Mononuclear cell (primary cell): ENCODE measurements around the gene CACNA1G. TPM values are rescaled to one million over a fixed set of nuclear protein-coding genes. Genes with fewer than 3 reads are reported as not detected.
A peak's percentile ranks its signal among the peaks of the same experiment; 100 is the strongest.

Experiments
- H3K27me3 ChIP-seq: 2 replicates; pipeline ENCODE4 v1.6.0; 2011; ENCODE audit warnings: low read length, control low read depth; ENCODE audit not compliant: insufficient read depth
- H3K4me1 ChIP-seq: 2 replicates; pipeline ENCODE4 v1.5.1; 2011; ENCODE audit warnings: mild to moderate bottlenecking, low read length, control low read depth; ENCODE audit not compliant: insufficient read depth
- H3K4me3 ChIP-seq: 2 replicates; pipeline ENCODE4 v1.5.1; 2011; ENCODE audit warnings: mild to moderate bottlenecking, low read length, moderate library complexity
- H3K9me3 ChIP-seq: 2 replicates; pipeline ENCODE4 v1.5.1; 2011; ENCODE audit warnings: low read depth, mild to moderate bottlenecking, control low read depth, low read length
- total RNA-seq: library from RNA; depleted of rRNA; stranded (reverse); fragments of >200 nt; gene quantifications from one replicate; pipeline ENCODE4 v1.2.3, GENCODE V29; 2012

Gene CACNA1G
- total RNA-seq, 1 donor, result under 0.01 TPM

- Histone ChIP-seq H3K27me3 (no peaks in the 10 kb centered on the region), H3K4me3 (no peak overlapping the region), H3K9me3 (no peaks in the 10 kb centered on the region), H3K4me1 (peaks cover 16% of the 10 kb centered on the region)
Measured at GRCh38 chr17:50539762-50540559, 20.6 kb upstream of the CACNA1G start.

GRCh38 chr17:50540560-50541401, 19.7 kb upstream of the CACNA1G start:
- Histone ChIP-seq H3K27me3 (no peaks in the 10 kb centered on the region), H3K4me3 (no peak overlapping the region)

GRCh38 chr17:50541402-50541715, 19.2 kb upstream of the CACNA1G start:
- Histone ChIP-seq H3K27me3 (no peaks in the 10 kb centered on the region), H3K4me1 (peaks cover 16% of the 10 kb centered on the region), H3K4me3 (peak overlapping the region; percentile 48), H3K9me3 (no peaks in the 10 kb centered on the region)

More at GRCh38 chr17:50540560-50541401, 19.7 kb upstream of the CACNA1G start:
- H3K4me1 ChIP-seq, result peaks cover 16% of the 10 kb centered on the region
- no peaks in the 10 kb centered on the region for H3K9me3 ChIP-seq

- H3K4me3 ChIP-seq, result peak overlapping the region; percentile 48
Measured at GRCh38 chr17:50541716-50542688, 18.5 kb upstream of the CACNA1G start.

GRCh38 chr17:50542795-50543774, 17.4 kb upstream of the CACNA1G start:
- H3K4me3 ChIP-seq, result no peak overlapping the region

More at GRCh38 chr17:50541716-50542688, 18.5 kb upstream of the CACNA1G start:
- Histone ChIP-seq H3K9me3 (no peaks in the 10 kb centered on the region), H3K27me3 (no peaks in the 10 kb centered on the region), H3K4me1 (peaks cover 22% of the 10 kb centered on the region)

GRCh38 chr17:50544516-50544915, 16.0 kb upstream of the CACNA1G start:
- Histone ChIP-seq H3K4me3 (no peak overlapping the region), H3K4me1 (peaks cover 29% of the 10 kb centered on the region), H3K9me3 (no peaks in the 10 kb centered on the region), H3K27me3 (no peaks in the 10 kb centered on the region)

More at GRCh38 chr17:50542795-50543774, 17.4 kb upstream of the CACNA1G start:
- no peaks in the 10 kb centered on the region for H3K27me3 ChIP-seq
- H3K4me1 ChIP-seq, result peaks cover 29% of the 10 kb centered on the region
- H3K9me3 ChIP-seq, result no peaks in the 10 kb centered on the region

GRCh38 chr17:50545311-50545710, 15.2 kb upstream of the CACNA1G start:
- H3K4me1 ChIP-seq, result peaks cover 29% of the 10 kb centered on the region
- no peaks in the 10 kb centered on the region for H3K9me3 ChIP-seq
- no peaks in the 10 kb centered on the region for H3K27me3 ChIP-seq
- no peak overlapping the region for H3K4me3 ChIP-seq

- H3K4me1 ChIP-seq, result peaks cover 24% of the 10 kb centered on the region
- no peaks in the 10 kb centered on the region for H3K9me3 ChIP-seq
- no peaks in the 10 kb centered on the region for H3K27me3 ChIP-seq
- peak overlapping the region; percentile 38 for H3K4me3 ChIP-seq
Measured at GRCh38 chr17:50546701-50547034, 13.8 kb upstream of the CACNA1G start.

- Histone ChIP-seq H3K4me1 (peaks cover 22% of the 10 kb centered on the region), H3K27me3 (no peaks in the 10 kb centered on the region), H3K9me3 (no peaks in the 10 kb centered on the region), H3K4me3 (peak within 1 kb of the TSS; percentile 38)
Measured at GRCh38 chr17:50547035-50547735, 13.3 kb upstream of the CACNA1G start, which contains the start of gene SPATA20. TSS of gene SPATA20 (plus strand) at chr17:50547174. CDS start at chr17:50547209, 35 bp downstream.

GRCh38 chr17:50547736-50548083, 12.8 kb upstream of the CACNA1G start:
- Histone ChIP-seq H3K27me3 (no peaks in the 10 kb centered on the region), H3K4me1 (peaks cover 17% of the 10 kb centered on the region), H3K9me3 (no peaks in the 10 kb centered on the region), H3K4me3 (no peak overlapping the region)

- Histone ChIP-seq H3K27me3 (no peaks in the 10 kb centered on the region), H3K4me1 (peaks cover 14% of the 10 kb centered on the region), H3K4me3 (no peak overlapping the region), H3K9me3 (no peaks in the 10 kb centered on the region)
Measured at GRCh38 chr17:50548831-50549230, 11.7 kb upstream of the CACNA1G start.

- Histone ChIP-seq H3K4me1 (peaks cover 14% of the 10 kb centered on the region), H3K4me3 (no peak overlapping the region), H3K27me3 (no peaks in the 10 kb centered on the region)
Measured at GRCh38 chr17:50549256-50549941, 11.1 kb upstream of the CACNA1G start.

GRCh38 chr17:50549969-50550368, 10.5 kb upstream of the CACNA1G start:
- H3K4me1 ChIP-seq, result peaks cover 14% of the 10 kb centered on the region

More at GRCh38 chr17:50549256-50549941, 11.1 kb upstream of the CACNA1G start:
- no peaks in the 10 kb centered on the region for H3K9me3 ChIP-seq

More at GRCh38 chr17:50549969-50550368, 10.5 kb upstream of the CACNA1G start:
- Histone ChIP-seq H3K27me3 (no peaks in the 10 kb centered on the region), H3K4me3 (no peak overlapping the region), H3K9me3 (no peaks in the 10 kb centered on the region)
